H9 (cell line): ENCODE measurements around the gene G6PC2. TPM values are rescaled to one million over a fixed set of nuclear protein-coding genes. Genes with fewer than 3 reads are reported as not detected.

Source experiments
- DNase-seq: peaks from one replicate; pipeline ENCODE4 v3.0.0-alpha.2; 2017
- H2AFZ ChIP-seq: one replicate; pipeline ENCODE4 v1.6.1; 2013; ENCODE audit warnings: mild to moderate bottlenecking, low read length, control low read depth, moderate library complexity
- H2AK5ac ChIP-seq: 2 replicates; pipeline ENCODE4 v1.6.1; 2013; ENCODE audit warnings: low read length, control low read depth, mixed read lengths; ENCODE audit not compliant: insufficient read length
- H2BK120ac ChIP-seq: one replicate; pipeline ENCODE4 v1.6.1; 2013; ENCODE audit warnings: low read depth, mild to moderate bottlenecking, low read length, control low read depth, inconsistent platforms; ENCODE audit not compliant: poor library complexity, severe bottlenecking
- H2BK12ac ChIP-seq: 2 replicates; pipeline ENCODE4 v1.6.1; 2013; ENCODE audit warnings: low read length, control low read depth, mixed read lengths, low read depth; ENCODE audit not compliant: insufficient read length
- H2BK15ac ChIP-seq: 2 replicates; pipeline ENCODE4 v1.6.1; 2013; ENCODE audit warnings: low read depth, low read length, control low read depth
- H2BK20ac ChIP-seq: one replicate; pipeline ENCODE4 v1.6.1; 2013; ENCODE audit warnings: low read depth, mild to moderate bottlenecking, low read length, control low read depth, inconsistent platforms; ENCODE audit not compliant: poor library complexity, severe bottlenecking
- H2BK5ac ChIP-seq: 2 replicates; pipeline ENCODE4 v1.6.1; 2013; ENCODE audit warnings: low read length, control low read depth, mixed read lengths; ENCODE audit not compliant: insufficient read length
- H3K14ac ChIP-seq: 2 replicates; pipeline ENCODE4 v1.6.1; 2013; ENCODE audit warnings: low read length, control low read depth; ENCODE audit not compliant: insufficient read depth
- H3K18ac ChIP-seq: 2 replicates; pipeline ENCODE4 v1.6.1; 2013; ENCODE audit warnings: low read depth, mild to moderate bottlenecking, mixed read lengths, low read length, control low read depth; ENCODE audit not compliant: insufficient read length
- H3K23ac ChIP-seq: 2 replicates; pipeline ENCODE4 v1.6.1; 2013; ENCODE audit warnings: low read length, control low read depth, mixed read lengths, low read depth; ENCODE audit not compliant: insufficient read length
- H3K23me2 ChIP-seq: 2 replicates; pipeline ENCODE4 v1.6.1; 2013; ENCODE audit warnings: low read depth, mild to moderate bottlenecking, mixed read lengths, low read length, control low read depth; ENCODE audit not compliant: insufficient read length, poor library complexity, severe bottlenecking
- H3K27ac ChIP-seq: 2 replicates; pipeline ENCODE4 v1.5.1; 2013; ENCODE audit warnings: low read length, control low read depth, mixed read lengths, low read depth; ENCODE audit not compliant: insufficient read length
- H3K27me3 ChIP-seq: 2 replicates; pipeline ENCODE4 v1.6.1; 2013; ENCODE audit warnings: low read length, control low read depth, inconsistent platforms; ENCODE audit not compliant: insufficient read depth
- H3K4ac ChIP-seq: 2 replicates; pipeline ENCODE4 v1.6.1; 2013; ENCODE audit warnings: low read depth, mild to moderate bottlenecking, control low read depth, inconsistent platforms, low read length, moderate library complexity
- H3K4me1 ChIP-seq: 2 replicates; pipeline ENCODE4 v1.6.1; 2013; ENCODE audit warnings: low read length, control low read depth, inconsistent platforms; ENCODE audit not compliant: insufficient read depth
- H3K4me2 ChIP-seq: 2 replicates; pipeline ENCODE4 v1.6.1; 2013; ENCODE audit warnings: low read length, control low read depth, mixed read lengths; ENCODE audit not compliant: insufficient read length, insufficient read depth
- H3K56ac ChIP-seq: 2 replicates; pipeline ENCODE4 v1.6.1; 2013; ENCODE audit warnings: low read depth, mild to moderate bottlenecking, mixed read lengths, low read length, control low read depth; ENCODE audit not compliant: insufficient read length
- H3K79me1 ChIP-seq: 2 replicates; pipeline ENCODE4 v1.6.1; 2013; ENCODE audit warnings: low read depth, mild to moderate bottlenecking, moderate library complexity, low read length, control low read depth, inconsistent platforms; ENCODE audit not compliant: insufficient read depth, poor library complexity, severe bottlenecking
- H3K79me2 ChIP-seq: 2 replicates; pipeline ENCODE4 v1.6.1; 2013; ENCODE audit warnings: low read length, control low read depth, inconsistent platforms; ENCODE audit not compliant: insufficient read depth
- H3K9ac ChIP-seq: 2 replicates; pipeline ENCODE4 v1.6.1; 2013; ENCODE audit warnings: low read length, control low read depth, mixed read lengths; ENCODE audit not compliant: insufficient read length; ENCODE audit errors: extremely low read depth
- H3K9me3 ChIP-seq: one replicate; pipeline ENCODE4 v1.6.1; 2013; ENCODE audit warnings: low read depth, low read length, inconsistent platforms; ENCODE audit not compliant: control insufficient read depth
- H3T11ph ChIP-seq: one replicate; pipeline ENCODE4 v1.6.1; 2013; ENCODE audit warnings: mild to moderate bottlenecking, low read length, control low read depth, inconsistent platforms
- H4K20me1 ChIP-seq: one replicate; pipeline ENCODE4 v1.6.1; 2013; ENCODE audit not compliant: control insufficient read depth, insufficient read length, insufficient read depth
- H4K5ac ChIP-seq: 2 replicates; pipeline ENCODE4 v1.6.1; 2013; ENCODE audit warnings: low read depth, mild to moderate bottlenecking, mixed read lengths, low read length, control low read depth; ENCODE audit not compliant: insufficient read length
- H4K8ac ChIP-seq: replicated peaks from 2 replicates; pipeline ENCODE4 v1.6.1; 2013; ENCODE audit warnings: low read length, control low read depth, mixed read lengths, low read depth; ENCODE audit not compliant: insufficient read length
- H4K91ac ChIP-seq: 2 replicates; pipeline ENCODE4 v1.6.1; 2013; ENCODE audit warnings: low read depth, mild to moderate bottlenecking, moderate library complexity, mixed read lengths, low read length, control low read depth; ENCODE audit not compliant: insufficient read length
- H3K27ac Mint-ChIP-seq, 3 experiments: 2 replicates in 2 of 3; 3 replicates in 1 of 3; pipeline ENCODE4 v1.8.0; 2020 to 2021; ENCODE audit warnings: mixed read lengths in 3 of 3, mild to moderate bottlenecking in 1 of 3, moderate library complexity in 1 of 3
- H3K27me3 Mint-ChIP-seq: 2 replicates; pipeline ENCODE4 v1.8.0; 2021; ENCODE audit warnings: low read depth, mild to moderate bottlenecking, moderate library complexity, mixed read lengths
- H3K36me3 Mint-ChIP-seq, 3 experiments: 2 replicates in 2 of 3; 3 replicates in 1 of 3; pipeline ENCODE4 v1.8.0; 2020 to 2021; ENCODE audit warnings: low read depth in 3 of 3, mixed read lengths in 3 of 3; ENCODE audit not compliant: insufficient read depth in 1 of 3
- H3K4me1 Mint-ChIP-seq, 2 experiments: 2 replicates each; pipeline ENCODE4 v1.8.0; 2020; ENCODE audit warnings: mixed read lengths in 2 of 2
- H3K4me3 Mint-ChIP-seq, 2 experiments: 2 replicates in 1 of 2; 3 replicates in 1 of 2; pipeline ENCODE4 v1.8.0; 2020 to 2021; ENCODE audit warnings: mild to moderate bottlenecking in 2 of 2, mixed read lengths in 2 of 2, moderate library complexity in 1 of 2
- H3K9me3 Mint-ChIP-seq, 2 experiments: 2 replicates in 1 of 2; 3 replicates in 1 of 2; pipeline ENCODE4 v1.8.0; 2020; ENCODE audit warnings: mild to moderate bottlenecking in 2 of 2, mixed read lengths in 2 of 2, moderate library complexity in 1 of 2
- total RNA-seq: library from RNA; stranded (reverse); gene quantifications from 2 replicates; pipeline ENCODE4 v1.2.1, GENCODE V29; 2021
- TF ChIP-seq, protein P1 (sequence below): fragments of 200-600 bp; sonication (generic); conservative IDR thresholded peaks from 3 replicates; pipeline ENCODE4 v1.8.0; 2021; ENCODE audit warnings: antibody characterized with exemption, mild to moderate bottlenecking

Gene G6PC2
- total RNA-seq, 1 experiment from 2014 or later: not detected

DNA sequence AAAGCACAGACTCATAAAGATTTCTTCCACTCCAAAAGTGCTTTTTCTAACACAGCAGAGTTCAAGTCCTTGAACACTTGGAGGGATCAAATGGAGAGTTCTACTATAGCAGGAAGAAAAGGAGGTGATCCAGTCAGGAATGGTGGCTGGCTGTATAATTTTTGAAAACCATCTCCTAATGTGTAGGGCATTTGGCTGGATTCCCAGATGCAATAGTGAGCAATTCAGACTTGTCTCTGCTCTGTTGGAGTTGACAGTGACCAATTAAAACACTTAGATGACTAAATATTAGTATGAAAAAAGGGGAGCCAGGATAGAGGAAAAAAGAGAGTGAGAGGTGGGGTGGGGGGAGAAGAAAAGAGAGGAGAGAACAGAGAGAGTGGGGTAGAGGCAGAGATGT, 5.3 kb upstream of the G6PC2 start:
- H3K36me3 Mint-ChIP-seq: no peaks in the 10 kb centered on the region
- H2BK120ac ChIP-seq: no peak overlapping the region
- no peak overlapping the region for H3K56ac ChIP-seq
- no peak overlapping the region for H3K23ac ChIP-seq
- no peak for DNase-seq
- H3K79me2 ChIP-seq: no peaks in the 10 kb centered on the region
- H3K27me3 ChIP-seq: no peaks in the 10 kb centered on the region; the same call in 1 of the 2 replicates
- H3K27ac ChIP-seq: no peak overlapping the region
- H3K4me1 Mint-ChIP-seq: peaks cover 9% of the 10 kb centered on the region in 2 experiments
- no peaks in the 10 kb centered on the region for H3K4me1 ChIP-seq
- H3K14ac ChIP-seq: no peak overlapping the region
- H4K91ac ChIP-seq: no peak overlapping the region
- H3K79me1 ChIP-seq: no peaks in the 10 kb centered on the region
- H3K27ac Mint-ChIP-seq: no peak overlapping the region
- H3K4ac ChIP-seq: no peak overlapping the region
- H2BK15ac ChIP-seq: no peak overlapping the region
- no peak overlapping the region for H2BK20ac ChIP-seq
- no peak overlapping the region for H4K8ac ChIP-seq
- H3K23me2 ChIP-seq: no peaks in the 10 kb centered on the region
- no peaks in the 10 kb centered on the region for H3K9me3 ChIP-seq
- no peak overlapping the region for H2AK5ac ChIP-seq
- no peak overlapping the region for H3T11ph ChIP-seq
- H3K4me2 ChIP-seq: no peak overlapping the region
- H3K4me3 Mint-ChIP-seq: no peak overlapping the region
- no peaks in the 10 kb centered on the region for H4K20me1 ChIP-seq
- no peak overlapping the region for H3K9ac ChIP-seq
- H3K18ac ChIP-seq: no peak overlapping the region
- no peak overlapping the region for H2BK12ac ChIP-seq
- H2BK5ac ChIP-seq: no peak overlapping the region
- H3K9me3 Mint-ChIP-seq: no peaks in the 10 kb centered on the region
- H2AFZ ChIP-seq: no peak overlapping the region
- H4K5ac ChIP-seq: no peak overlapping the region
- peaks cover 13% of the 10 kb centered on the region for H3K27me3 Mint-ChIP-seq
- TF ChIP-seq, protein P1, sequence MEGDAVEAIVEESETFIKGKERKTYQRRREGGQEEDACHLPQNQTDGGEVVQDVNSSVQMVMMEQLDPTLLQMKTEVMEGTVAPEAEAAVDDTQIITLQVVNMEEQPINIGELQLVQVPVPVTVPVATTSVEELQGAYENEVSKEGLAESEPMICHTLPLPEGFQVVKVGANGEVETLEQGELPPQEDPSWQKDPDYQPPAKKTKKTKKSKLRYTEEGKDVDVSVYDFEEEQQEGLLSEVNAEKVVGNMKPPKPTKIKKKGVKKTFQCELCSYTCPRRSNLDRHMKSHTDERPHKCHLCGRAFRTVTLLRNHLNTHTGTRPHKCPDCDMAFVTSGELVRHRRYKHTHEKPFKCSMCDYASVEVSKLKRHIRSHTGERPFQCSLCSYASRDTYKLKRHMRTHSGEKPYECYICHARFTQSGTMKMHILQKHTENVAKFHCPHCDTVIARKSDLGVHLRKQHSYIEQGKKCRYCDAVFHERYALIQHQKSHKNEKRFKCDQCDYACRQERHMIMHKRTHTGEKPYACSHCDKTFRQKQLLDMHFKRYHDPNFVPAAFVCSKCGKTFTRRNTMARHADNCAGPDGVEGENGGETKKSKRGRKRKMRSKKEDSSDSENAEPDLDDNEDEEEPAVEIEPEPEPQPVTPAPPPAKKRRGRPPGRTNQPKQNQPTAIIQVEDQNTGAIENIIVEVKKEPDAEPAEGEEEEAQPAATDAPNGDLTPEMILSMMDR: no peak
